ENCODE data around the gene SMAD4.

DNA sequence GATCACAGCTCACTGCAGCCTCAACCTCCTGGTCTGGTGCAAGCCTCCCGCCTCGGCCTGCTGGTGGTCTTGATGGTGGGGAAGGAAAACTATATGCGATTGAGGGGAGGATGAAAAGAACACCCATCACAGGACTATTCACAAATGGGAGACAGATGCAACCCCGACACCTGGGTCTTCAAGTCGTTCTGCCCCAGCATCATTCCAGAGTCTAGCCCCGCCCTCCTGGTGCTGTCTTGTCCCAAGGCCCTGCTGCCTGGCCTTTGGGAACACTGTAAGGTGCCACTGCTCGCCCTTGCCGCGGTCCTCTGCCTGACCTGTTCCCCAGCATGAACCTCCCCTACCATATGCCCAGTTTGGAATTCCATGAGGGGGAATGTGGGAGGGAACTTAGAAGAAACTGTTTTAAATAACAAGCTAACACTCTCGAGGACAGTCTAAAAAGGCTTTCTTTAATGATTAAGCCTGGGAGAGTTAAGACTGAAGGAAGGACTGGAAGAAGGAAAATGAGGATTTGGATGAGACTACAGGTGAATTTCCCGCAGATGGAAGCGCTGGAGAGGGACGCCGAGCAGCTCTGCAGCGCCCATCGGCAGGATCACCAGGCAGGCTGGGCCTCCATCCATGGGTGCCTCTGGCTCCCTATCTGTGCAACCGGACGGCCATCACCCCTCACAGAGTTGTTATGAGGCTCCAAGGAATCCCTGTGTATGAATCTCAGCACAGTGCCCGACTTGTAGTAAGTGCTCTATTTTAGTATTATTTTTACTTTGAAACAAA is 92.4 kb downstream of the SMAD4 start:
- TF ChIP-seq EZH2 (IDR thresholded peaks at IDR 0.05; ENCODE audit: borderline replicate concordance, low read depth, low read length, severe bottlenecking), result no peak
- TF ChIP-seq, protein P1, sequence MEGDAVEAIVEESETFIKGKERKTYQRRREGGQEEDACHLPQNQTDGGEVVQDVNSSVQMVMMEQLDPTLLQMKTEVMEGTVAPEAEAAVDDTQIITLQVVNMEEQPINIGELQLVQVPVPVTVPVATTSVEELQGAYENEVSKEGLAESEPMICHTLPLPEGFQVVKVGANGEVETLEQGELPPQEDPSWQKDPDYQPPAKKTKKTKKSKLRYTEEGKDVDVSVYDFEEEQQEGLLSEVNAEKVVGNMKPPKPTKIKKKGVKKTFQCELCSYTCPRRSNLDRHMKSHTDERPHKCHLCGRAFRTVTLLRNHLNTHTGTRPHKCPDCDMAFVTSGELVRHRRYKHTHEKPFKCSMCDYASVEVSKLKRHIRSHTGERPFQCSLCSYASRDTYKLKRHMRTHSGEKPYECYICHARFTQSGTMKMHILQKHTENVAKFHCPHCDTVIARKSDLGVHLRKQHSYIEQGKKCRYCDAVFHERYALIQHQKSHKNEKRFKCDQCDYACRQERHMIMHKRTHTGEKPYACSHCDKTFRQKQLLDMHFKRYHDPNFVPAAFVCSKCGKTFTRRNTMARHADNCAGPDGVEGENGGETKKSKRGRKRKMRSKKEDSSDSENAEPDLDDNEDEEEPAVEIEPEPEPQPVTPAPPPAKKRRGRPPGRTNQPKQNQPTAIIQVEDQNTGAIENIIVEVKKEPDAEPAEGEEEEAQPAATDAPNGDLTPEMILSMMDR (IDR thresholded peaks at IDR 0.05; ENCODE audit: borderline replicate concordance, extremely low read depth, low read length, poor library complexity, severe bottlenecking), result no peak
